OCI-LY3 (cell line): Measurements from ENCODE around the gene CHPF.

Experiments used
- H2AFZ ChIP-seq: fragments of 200-600, 300-600 bp; shearing (Covaris generic); 2 replicates; pipeline ENCODE4 v1.6.0; 2014; ENCODE audit warnings: antibody characterized with exemption, low read depth, low read length
- H3K27ac ChIP-seq: fragments of 200-600, 300-600 bp; sonication (generic); 2 replicates; pipeline ENCODE4 v1.5.1; 2014; ENCODE audit warnings: mild to moderate bottlenecking, low read length, moderate library complexity, mixed read lengths
- H3K27me3 ChIP-seq: fragments of 200-600, 300-600 bp; sonication (generic); 2 replicates; pipeline ENCODE4 v1.6.1; 2014; ENCODE audit warnings: low read depth, low read length, mixed read lengths
- H3K36me3 ChIP-seq: fragments of 200-600, 300-600 bp; sonication (generic); replicated peaks from 2 replicates; pipeline ENCODE3; 2014; ENCODE audit warnings: low read depth, low read length, mixed read lengths
- H3K4me1 ChIP-seq: fragments of 300-600, 200-600 bp; sonication (generic); 2 replicates; pipeline ENCODE4 v1.6.1; 2014; ENCODE audit warnings: low read length, mixed read lengths
- H3K4me2 ChIP-seq: fragments of 200-600, 300-600 bp; sonication (generic); 2 replicates; pipeline ENCODE4 v1.6.1; 2014; ENCODE audit warnings: low read length, mixed read lengths
- H3K4me3 ChIP-seq: fragments of 300-600, 200-600 bp; sonication (generic); 2 replicates; pipeline ENCODE4 v1.5.1; 2014; ENCODE audit warnings: antibody characterized with exemption, mild to moderate bottlenecking, low read length, moderate library complexity
- H3K79me2 ChIP-seq: fragments of 300-600, 200-600 bp; shearing (Covaris generic); 2 replicates; pipeline ENCODE4 v1.6.1; 2014; ENCODE audit warnings: mild to moderate bottlenecking, low read length, mixed read lengths
- H3K9ac ChIP-seq: fragments of 300-600, 200-600 bp; shearing (Covaris generic); 2 replicates; pipeline ENCODE4 v1.6.0; 2014; ENCODE audit warnings: mild to moderate bottlenecking, low read length, moderate library complexity
- H3K9me3 ChIP-seq: fragments of 200-600, 300-600 bp; shearing (Covaris generic); 2 replicates; pipeline ENCODE4 v1.6.1; 2014; ENCODE audit warnings: low read length, mixed read lengths; ENCODE audit not compliant: insufficient read depth
- H4K20me1 ChIP-seq: fragments of 200-600, 300-600 bp; sonication (generic); 2 replicates; pipeline ENCODE4 v1.6.1; 2016; ENCODE audit warnings: low read length, mixed read lengths; ENCODE audit not compliant: insufficient read depth
- CTCF ChIP-seq: fragments of 200-600, 300-600 bp; sonication (generic); IDR thresholded peaks from 2 replicates; pipeline ENCODE4 v1.5.1; 2014; ENCODE audit warnings: antibody characterized with exemption, low read length, low read depth
- EZH2phosphoT487 ChIP-seq: fragments of 200-600 bp; shearing (Covaris generic); IDR thresholded peaks from 2 replicates; pipeline ENCODE4 v1.6.1; 2018; ENCODE audit warnings: antibody characterized with exemption, mixed run types, low read depth

The CHPF gene

GRCh38 chr2:219570194-219570923 lies 26.8 kb upstream of the CHPF start:
- H3K27ac ChIP-seq: no peak overlapping the region
- H3K9ac ChIP-seq: no peak overlapping the region
- H3K4me2 ChIP-seq: no peak overlapping the region

GRCh38 chr2:219569635-219570034 lies 26.0 kb upstream of the CHPF start:
- TF ChIP-seq EZH2phosphoT487: no peak
- no peak for TF ChIP-seq CTCF
- H3K79me2 ChIP-seq: no peaks in the 10 kb centered on the region
- no peak overlapping the region for H3K4me2 ChIP-seq
- H3K9me3 ChIP-seq: no peaks in the 10 kb centered on the region
- no peaks in the 10 kb centered on the region for H4K20me1 ChIP-seq
- no peak overlapping the region for H2AFZ ChIP-seq
- H3K4me1 ChIP-seq: no peaks in the 10 kb centered on the region
- no peak overlapping the region for H3K9ac ChIP-seq
- no peaks in the 10 kb centered on the region for H3K27me3 ChIP-seq
- no peak overlapping the region for H3K27ac ChIP-seq
- no peak overlapping the region for H3K4me3 ChIP-seq
- H3K36me3 ChIP-seq: no peaks in the 10 kb centered on the region

More at GRCh38 chr2:219570194-219570923, 26.8 kb upstream of the CHPF start:
- Histone ChIP-seq H3K4me1 (no peaks in the 10 kb centered on the region), H3K79me2 (no peaks in the 10 kb centered on the region), H3K27me3 (no peaks in the 10 kb centered on the region), H4K20me1 (no peaks in the 10 kb centered on the region), H3K36me3 (no peaks in the 10 kb centered on the region), H2AFZ (no peak overlapping the region), H3K4me3 (no peak overlapping the region), H3K9me3 (no peaks in the 10 kb centered on the region)
- TF ChIP-seq CTCF: no peak
- no peak for TF ChIP-seq EZH2phosphoT487

- Histone ChIP-seq H3K36me3 (no peaks in the 10 kb centered on the region), H4K20me1 (no peaks in the 10 kb centered on the region), H2AFZ (no peak overlapping the region), H3K9ac (no peak overlapping the region), H3K4me3 (no peak overlapping the region), H3K27me3 (no peaks in the 10 kb centered on the region), H3K27ac (no peak overlapping the region), H3K4me2 (no peak overlapping the region), H3K4me1 (no peaks in the 10 kb centered on the region), H3K79me2 (no peaks in the 10 kb centered on the region), H3K9me3 (no peaks in the 10 kb centered on the region)
- TF ChIP-seq EZH2phosphoT487 (no peak), CTCF (no peak)
These were observed 25.4 kb upstream of the CHPF start for GRCh38 chr2:219569041-219569440.

GRCh38 chr2:219567791-219568361 lies 24.3 kb upstream of the CHPF start:
- TF ChIP-seq CTCF (no peak), EZH2phosphoT487 (no peak)
- H3K79me2 ChIP-seq: no peaks in the 10 kb centered on the region
- H3K27me3 ChIP-seq: no peaks in the 10 kb centered on the region
- no peaks in the 10 kb centered on the region for H4K20me1 ChIP-seq
- H3K27ac ChIP-seq: no peak overlapping the region
- no peaks in the 10 kb centered on the region for H3K4me1 ChIP-seq
- H3K4me3 ChIP-seq: no peak overlapping the region
- no peaks in the 10 kb centered on the region for H3K9me3 ChIP-seq
- no peak overlapping the region for H2AFZ ChIP-seq
- no peak overlapping the region for H3K4me2 ChIP-seq
- H3K9ac ChIP-seq: no peak overlapping the region
- H3K36me3 ChIP-seq: no peaks in the 10 kb centered on the region
